Mesodermal cell (in vitro differentiated cells): ENCODE measurements around the gene ABCC1.

Experiments used
- H3K27ac ChIP-seq: 2 replicates; pipeline ENCODE4 v1.7.0; 2013; ENCODE audit warnings: mild to moderate bottlenecking, low read depth, low read length, moderate library complexity; ENCODE audit not compliant: severe bottlenecking
- H3K36me3 ChIP-seq: 2 replicates; pipeline ENCODE4 v1.7.1; 2013; ENCODE audit warnings: mild to moderate bottlenecking, low read length, moderate library complexity; ENCODE audit not compliant: control insufficient read depth, insufficient read depth
- H3K4me1 ChIP-seq: one replicate; pipeline ENCODE4 v1.7.1; 2013; ENCODE audit warnings: mild to moderate bottlenecking, low read length; ENCODE audit not compliant: insufficient read depth, control insufficient read depth, poor library complexity, severe bottlenecking
- H3K4me3 ChIP-seq: 2 replicates; pipeline ENCODE4 v1.7.0; 2013; ENCODE audit warnings: low read length, control low read depth, mild to moderate bottlenecking; ENCODE audit not compliant: insufficient read depth, poor library complexity, severe bottlenecking; ENCODE audit errors: extremely low read depth
- H3K9me3 ChIP-seq: 2 replicates; pipeline ENCODE4 v1.7.1; 2013; ENCODE audit warnings: mild to moderate bottlenecking, low read length, moderate library complexity; ENCODE audit not compliant: control insufficient read depth
- WGBS, 2 experiments: methylation state at CpG; one replicate each; pipeline ENCODE4 v1.1.5; 2013; ENCODE audit warnings: missing lambda C conversion rate in 2 of 2; ENCODE audit not compliant: insufficient coverage in 2 of 2; 5-methylcytosine and 5-hydroxymethylcytosine counted together

Gene ABCC1

DNA sequence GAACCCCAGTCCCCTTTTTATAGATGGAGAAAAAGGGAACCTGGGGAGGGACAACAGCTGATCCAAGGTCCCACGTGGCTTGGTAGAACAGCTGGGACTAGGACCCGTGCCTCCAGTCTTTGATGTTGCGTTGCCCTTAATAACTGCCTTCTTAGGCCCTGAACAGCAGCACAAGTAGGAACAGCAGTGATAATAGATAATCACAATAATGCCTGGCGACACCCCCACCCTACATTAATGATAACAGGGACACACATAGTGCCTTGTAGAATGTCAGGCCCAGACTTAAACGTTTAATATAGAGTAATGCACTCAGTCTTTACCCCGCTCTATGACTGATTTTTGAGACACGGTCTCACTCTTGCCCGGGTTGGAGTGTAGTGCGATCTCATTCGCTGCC, 177.5 kb downstream of the ABCC1 start:
- no peaks in the 10 kb centered on the region for H3K4me1 ChIP-seq
- peaks cover 66% of the 10 kb centered on the region for H3K36me3 ChIP-seq
- WGBS, 2 experiments = 83 to 93% methylated on average over 8 to 10 of the region's 10 CpGs
- peaks cover 8% of the 10 kb centered on the region for H3K9me3 ChIP-seq
- no peak overlapping the region for H3K4me3 ChIP-seq
- H3K27ac ChIP-seq = no peak overlapping the region

DNA sequence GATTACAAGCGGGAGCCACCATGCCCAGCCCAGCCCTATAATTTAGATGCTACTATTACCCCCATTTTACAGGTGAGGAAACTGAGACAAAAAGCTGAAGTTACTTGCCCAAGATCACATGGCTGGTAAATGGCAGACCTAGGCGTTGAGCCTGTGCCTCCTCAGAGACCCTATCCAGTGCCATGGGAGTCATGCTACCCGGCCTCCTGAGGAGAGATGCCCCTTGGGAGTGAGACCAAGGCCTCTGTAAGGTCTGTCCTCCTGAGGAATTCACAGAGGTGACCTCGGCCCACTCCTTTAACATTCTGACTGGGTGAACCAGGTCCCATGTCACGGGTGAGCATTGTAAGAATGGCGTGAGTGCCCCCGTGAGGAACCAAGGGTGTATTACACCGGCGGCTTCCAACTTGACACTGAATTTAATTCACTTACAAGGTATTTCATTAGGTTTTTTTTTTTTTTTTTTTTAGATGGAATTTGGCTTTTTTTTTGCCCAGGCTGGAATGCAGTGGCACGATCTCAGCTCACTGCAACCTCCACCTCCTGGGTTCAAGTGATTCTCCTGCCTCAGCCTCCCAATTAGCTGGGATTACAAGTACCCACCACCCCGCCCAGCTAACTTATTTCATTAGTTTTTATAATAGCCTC, 178.2 kb downstream of the ABCC1 start:
- 44 to 78% methylated on average over 5 to 7 of the region's 11 CpGs for WGBS, 2 experiments
- H3K4me3 ChIP-seq = no peak overlapping the region
- H3K9me3 ChIP-seq = peaks cover 8% of the 10 kb centered on the region
- H3K36me3 ChIP-seq = peaks cover 65% of the 10 kb centered on the region
- H3K27ac ChIP-seq = no peak overlapping the region
- H3K4me1 ChIP-seq = no peaks in the 10 kb centered on the region

DNA sequence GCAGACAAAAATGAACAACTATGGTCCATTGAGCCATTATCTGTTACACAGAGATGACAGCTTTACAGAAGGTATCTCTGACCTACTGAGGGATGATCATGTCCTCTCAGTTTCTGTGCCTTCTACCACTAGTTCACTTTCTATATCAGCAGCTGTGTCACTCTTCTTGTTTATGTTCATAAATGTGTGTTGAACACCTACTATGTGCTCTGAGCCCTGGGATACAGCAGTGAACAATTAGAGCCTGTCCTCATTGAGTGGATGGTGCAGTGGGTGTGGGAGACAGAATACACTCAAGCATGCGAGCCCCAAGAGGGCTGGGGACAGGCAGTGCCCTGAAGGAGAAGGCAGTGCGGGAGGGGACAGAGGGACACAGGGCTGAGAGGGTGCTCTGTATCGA, 181.8 kb downstream of the ABCC1 start:
- WGBS, 2 experiments = 93 to 94% methylated on average over 2 to 3 of the region's 3 CpGs
- H3K36me3 ChIP-seq = peaks cover 66% of the 10 kb centered on the region
- no peak overlapping the region for H3K4me3 ChIP-seq

DNA sequence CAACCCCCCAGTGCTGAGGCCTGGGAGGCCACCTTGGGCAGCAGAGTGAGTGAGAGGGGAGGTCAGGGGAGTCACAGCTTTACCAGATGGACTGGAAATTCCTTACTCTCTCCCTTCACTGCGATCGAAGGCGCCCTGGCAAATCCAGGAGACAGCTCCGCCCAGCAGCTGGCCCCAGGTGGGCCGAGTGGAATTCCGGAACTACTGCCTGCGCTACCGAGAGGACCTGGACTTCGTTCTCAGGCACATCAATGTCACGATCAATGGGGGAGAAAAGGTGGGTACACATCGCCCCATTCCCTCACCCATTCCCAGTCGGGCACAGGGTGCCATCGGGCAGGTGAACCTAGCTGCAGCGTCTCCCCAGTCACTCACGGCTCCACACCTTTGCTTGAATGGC, 182.2 kb downstream of the ABCC1 start:
- WGBS, 2 experiments = 97% methylated on average over 7 to 15 of the region's 15 CpGs
- no peaks in the 10 kb centered on the region for H3K4me1 ChIP-seq

More for the DNA sequence above, 181.8 kb downstream of the ABCC1 start:
- no peaks in the 10 kb centered on the region for H3K9me3 ChIP-seq
- H3K27ac ChIP-seq = no peak overlapping the region
- H3K4me1 ChIP-seq = no peaks in the 10 kb centered on the region

DNA sequence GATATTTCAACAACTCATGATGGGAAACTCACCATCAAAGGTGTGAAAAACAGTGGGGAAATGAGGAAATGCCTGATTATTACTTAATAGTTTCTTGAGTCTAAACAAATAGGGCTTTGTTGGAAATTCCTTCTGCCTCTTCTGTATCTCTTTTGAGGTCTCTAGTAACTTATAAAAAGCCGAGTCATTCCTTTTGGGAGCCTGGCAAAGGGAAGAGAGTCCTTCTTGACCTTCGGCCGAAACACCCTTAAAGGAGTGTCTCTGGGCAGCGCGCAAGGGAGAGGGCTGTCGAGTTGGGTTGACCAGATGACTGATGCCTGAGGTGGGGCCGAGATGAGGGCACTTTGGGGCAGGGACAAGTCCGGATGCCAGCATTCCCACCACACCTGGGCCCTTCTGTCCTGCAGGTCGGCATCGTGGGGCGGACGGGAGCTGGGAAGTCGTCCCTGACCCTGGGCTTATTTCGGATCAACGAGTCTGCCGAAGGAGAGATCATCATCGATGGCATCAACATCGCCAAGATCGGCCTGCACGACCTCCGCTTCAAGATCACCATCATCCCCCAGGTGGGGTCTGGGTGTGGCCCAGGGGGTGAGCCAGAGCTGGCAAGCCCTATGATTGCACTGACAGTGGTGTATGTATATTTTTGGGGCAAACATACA, 184.7 kb downstream of the ABCC1 start:
- no peak overlapping the region for H3K27ac ChIP-seq
- H3K4me3 ChIP-seq = no peak overlapping the region
- peaks cover 81% of the 10 kb centered on the region for H3K36me3 ChIP-seq
- 96 to 97% methylated on average over 14 to 21 of the region's 21 CpGs for WGBS, 2 experiments
- no peaks in the 10 kb centered on the region for H3K9me3 ChIP-seq
- H3K4me1 ChIP-seq = no peaks in the 10 kb centered on the region

More for the DNA sequence above, 182.2 kb downstream of the ABCC1 start:
- H3K27ac ChIP-seq = no peak overlapping the region
- H3K4me3 ChIP-seq = no peak overlapping the region
- H3K36me3 ChIP-seq = peaks cover 71% of the 10 kb centered on the region
- H3K9me3 ChIP-seq = no peaks in the 10 kb centered on the region

DNA sequence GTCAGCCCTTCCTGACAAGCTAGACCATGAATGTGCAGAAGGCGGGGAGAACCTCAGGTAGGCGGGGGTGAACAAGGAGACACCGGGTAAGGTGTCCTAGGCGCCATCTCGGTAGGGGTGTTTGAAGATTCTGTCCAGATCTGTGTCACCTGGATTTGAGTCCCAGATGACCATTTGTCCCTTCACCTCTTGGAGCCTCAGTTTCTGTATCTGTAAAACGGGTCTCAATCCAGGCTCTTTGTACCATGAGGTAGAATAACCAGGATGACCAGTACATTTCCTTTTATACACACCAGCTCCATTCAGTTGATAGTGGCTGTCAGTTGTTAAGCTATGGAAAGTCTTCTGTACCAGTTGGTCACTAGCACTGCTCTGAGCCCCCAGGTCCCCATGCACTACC, 187.2 kb downstream of the ABCC1 start:
- H3K4me1 ChIP-seq = no peaks in the 10 kb centered on the region
- WGBS, 2 experiments = 96 to 97% methylated on average over 6 of the region's 6 CpGs

DNA sequence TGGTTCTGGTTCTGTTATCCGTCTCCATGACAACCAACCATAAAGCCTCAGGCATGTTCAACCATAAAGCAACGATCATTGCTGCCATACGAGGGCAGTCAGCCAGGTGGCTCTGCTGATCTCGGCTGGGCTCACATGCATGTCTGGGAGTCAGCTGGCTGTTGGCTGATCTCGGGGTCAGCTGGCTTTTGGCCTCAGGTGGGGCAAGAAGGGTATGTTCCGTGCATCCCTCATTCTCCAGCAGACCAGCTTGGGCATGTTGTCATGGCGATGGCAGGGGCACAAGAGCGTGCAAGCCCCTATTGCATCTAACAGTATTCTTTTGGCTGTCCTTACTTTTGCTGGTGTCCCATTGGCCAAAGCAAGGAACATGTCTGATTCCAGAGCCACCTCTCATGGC, 187.7 kb downstream of the ABCC1 start:
- Histone ChIP-seq H3K9me3 (no peaks in the 10 kb centered on the region), H3K27ac (no peak overlapping the region), H3K36me3 (peaks cover 92% of the 10 kb centered on the region), H3K4me1 (no peaks in the 10 kb centered on the region), H3K4me3 (no peak overlapping the region)
- 92% methylated on average over 7 of the region's 8 CpGs for WGBS, 2 experiments

More for the DNA sequence above, 187.2 kb downstream of the ABCC1 start:
- Histone ChIP-seq H3K27ac (no peak overlapping the region), H3K36me3 (peaks cover 95% of the 10 kb centered on the region), H3K9me3 (no peaks in the 10 kb centered on the region), H3K4me3 (no peak overlapping the region)

DNA sequence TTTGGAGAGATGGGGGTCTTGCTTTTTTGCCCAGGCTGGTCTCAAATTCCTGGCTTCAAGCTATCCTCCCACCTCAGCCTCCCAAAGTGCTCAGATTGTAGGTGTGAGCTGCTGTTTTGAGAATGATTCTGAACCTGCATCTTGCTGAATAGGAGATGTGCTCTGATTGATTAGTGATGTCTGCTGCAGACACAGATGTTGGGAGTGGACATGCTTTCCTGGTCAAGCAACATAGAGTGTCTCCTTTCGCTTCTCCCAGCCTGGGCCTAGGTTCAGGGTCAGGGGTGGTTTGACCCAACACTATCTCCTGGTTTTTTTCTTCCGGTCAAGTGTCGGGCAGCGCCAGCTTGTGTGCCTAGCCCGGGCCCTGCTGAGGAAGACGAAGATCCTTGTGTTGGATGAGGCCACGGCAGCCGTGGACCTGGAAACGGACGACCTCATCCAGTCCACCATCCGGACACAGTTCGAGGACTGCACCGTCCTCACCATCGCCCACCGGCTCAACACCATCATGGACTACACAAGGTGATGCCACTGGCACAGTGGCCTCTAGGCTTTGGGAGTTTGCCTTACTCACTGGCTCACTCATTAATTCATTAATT, 188.7 kb downstream of the ABCC1 start:
- Histone ChIP-seq H3K27ac (no peak overlapping the region), H3K9me3 (no peaks in the 10 kb centered on the region), H3K4me1 (no peaks in the 10 kb centered on the region), H3K36me3 (peaks cover 83% of the 10 kb centered on the region), H3K4me3 (no peak overlapping the region)
- 96 to 98% methylated on average over 15 of the region's 15 CpGs for WGBS, 2 experiments

DNA sequence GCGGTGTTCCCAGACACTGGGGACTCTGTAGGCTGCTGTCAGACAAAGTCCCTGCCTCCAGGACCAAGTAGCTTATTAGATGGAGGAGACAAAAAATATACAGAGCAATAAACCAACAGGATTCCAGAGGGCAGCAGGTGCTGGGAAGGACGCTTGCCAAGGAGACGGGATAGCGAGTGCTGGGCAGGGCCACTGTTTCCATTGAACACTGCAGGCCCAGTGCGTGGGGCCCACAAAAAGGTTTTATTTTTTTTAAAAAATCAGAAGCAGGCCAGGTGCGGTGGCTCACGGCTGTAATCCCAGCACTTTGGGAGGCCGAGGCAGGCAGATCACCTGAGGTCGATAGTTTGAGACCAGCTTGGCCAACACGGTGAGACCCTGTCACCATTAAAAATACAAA, 189.6 kb downstream of the ABCC1 start:
- peaks cover 79% of the 10 kb centered on the region for H3K36me3 ChIP-seq

DNA sequence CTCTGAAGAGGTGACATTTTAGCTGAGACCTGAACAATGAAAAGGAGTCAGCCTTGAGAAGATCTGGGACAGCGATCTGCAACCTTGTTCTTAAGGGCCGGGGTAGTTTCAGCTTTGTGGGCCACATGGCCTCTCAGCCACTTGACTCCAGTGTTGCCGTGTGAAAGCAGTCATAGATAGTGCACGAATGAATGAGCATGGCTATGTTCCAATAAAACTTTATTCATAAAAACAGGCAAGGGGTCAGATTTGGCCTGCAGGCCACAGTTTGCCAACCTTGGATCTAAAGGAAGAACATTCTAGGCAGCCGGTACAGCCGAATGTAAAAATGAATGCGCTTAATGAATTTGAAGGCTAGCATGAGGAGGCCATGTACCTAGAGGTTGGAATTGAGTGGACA, 190.4 kb downstream of the ABCC1 start:
- 94 to 99% methylated on average over 7 of the region's 7 CpGs for WGBS, 2 experiments
- Histone ChIP-seq H3K4me3 (no peak overlapping the region), H3K27ac (no peak overlapping the region), H3K9me3 (no peaks in the 10 kb centered on the region), H3K4me1 (no peaks in the 10 kb centered on the region), H3K36me3 (peaks cover 76% of the 10 kb centered on the region)

More for the DNA sequence above, 189.6 kb downstream of the ABCC1 start:
- H3K9me3 ChIP-seq = no peaks in the 10 kb centered on the region
- H3K4me1 ChIP-seq = no peaks in the 10 kb centered on the region
- no peak overlapping the region for H3K4me3 ChIP-seq
- 97 to 99% methylated on average over 7 to 8 of the region's 10 CpGs for WGBS, 2 experiments
- H3K27ac ChIP-seq = no peak overlapping the region

DNA sequence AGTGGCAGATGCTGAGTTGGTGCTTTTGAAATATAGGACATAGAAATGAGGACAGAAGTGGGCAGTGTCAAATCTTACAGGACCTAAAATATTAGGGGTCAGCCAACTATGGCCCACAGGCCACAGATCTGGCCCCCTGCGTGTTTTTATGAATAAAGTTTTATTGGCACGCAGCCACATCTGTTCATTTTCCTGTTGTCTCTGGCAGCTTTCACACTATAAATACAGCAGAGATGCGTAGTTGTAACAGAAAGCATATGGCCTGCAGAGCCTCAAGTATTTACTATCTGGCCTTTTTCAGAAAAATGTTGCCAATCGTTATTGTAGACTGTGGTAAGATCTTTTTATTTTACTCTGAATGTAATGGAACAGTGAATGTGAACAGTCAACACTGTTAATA, 191.1 kb downstream of the ABCC1 start:
- 100% methylated on average over 1 to 3 of the region's 4 CpGs for WGBS, 2 experiments
- no peak overlapping the region for H3K4me3 ChIP-seq
- no peaks in the 10 kb centered on the region for H3K9me3 ChIP-seq
- peaks cover 68% of the 10 kb centered on the region for H3K36me3 ChIP-seq
- no peaks in the 10 kb centered on the region for H3K4me1 ChIP-seq
- H3K27ac ChIP-seq = no peak overlapping the region
